NCI-H748 treated with DMSO at 0.1 percent for 48 hours (cell line): ENCODE measurements around the gene MYO10.
"Not testable (repeated sequence)": the region's sequence is repeated elsewhere in the genome, so short reads cannot be mapped to it uniquely, and the experiment has no call there.

ENCODE experiments used
- DNase-seq: peaks from one replicate; lab custom pipeline; 2025; lab: John Stamatoyannopoulos, UW

The MYO10 gene

DNA sequence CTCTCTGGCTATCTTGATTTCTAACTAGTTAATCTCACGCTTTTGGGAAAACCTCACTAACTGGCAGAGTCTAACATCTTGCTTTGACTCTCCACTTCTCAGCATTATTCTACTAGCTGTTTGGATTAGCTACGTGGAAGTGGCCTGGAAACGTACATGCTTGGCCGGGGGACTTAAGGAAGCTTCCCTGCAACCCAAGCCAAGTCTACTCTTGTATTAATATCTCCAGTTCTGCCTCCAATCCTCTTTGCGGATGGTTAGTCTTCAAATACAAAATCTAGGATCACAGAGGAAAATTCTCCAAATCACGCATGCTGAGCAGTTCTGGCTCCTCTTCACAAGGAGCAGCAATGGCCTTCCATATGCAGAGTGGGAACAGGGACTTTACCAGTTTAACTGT, 267.5 kb downstream of the MYO10 start:
- no peak for DNase-seq

DNA sequence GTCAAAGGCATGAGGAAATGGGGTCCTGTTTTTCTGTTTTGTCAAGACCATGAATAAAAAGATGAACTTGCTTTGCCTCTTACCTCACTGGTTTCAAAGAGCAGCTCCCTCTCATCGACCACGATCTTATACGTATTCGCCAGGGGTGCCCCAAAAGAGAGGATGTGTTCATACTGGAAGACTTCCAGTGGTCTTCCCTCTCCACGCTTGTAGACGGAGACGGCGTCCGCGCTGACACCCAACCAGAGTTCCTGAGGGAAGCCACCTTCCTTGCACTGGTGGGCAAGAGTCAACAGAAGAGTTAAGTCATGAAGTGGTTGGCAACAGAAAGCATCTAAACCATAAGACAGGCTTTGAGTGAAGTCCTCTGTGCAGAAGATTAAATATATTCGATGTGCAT, 267.9 kb downstream of the MYO10 start:
- DNase-seq, result no peak

DNA sequence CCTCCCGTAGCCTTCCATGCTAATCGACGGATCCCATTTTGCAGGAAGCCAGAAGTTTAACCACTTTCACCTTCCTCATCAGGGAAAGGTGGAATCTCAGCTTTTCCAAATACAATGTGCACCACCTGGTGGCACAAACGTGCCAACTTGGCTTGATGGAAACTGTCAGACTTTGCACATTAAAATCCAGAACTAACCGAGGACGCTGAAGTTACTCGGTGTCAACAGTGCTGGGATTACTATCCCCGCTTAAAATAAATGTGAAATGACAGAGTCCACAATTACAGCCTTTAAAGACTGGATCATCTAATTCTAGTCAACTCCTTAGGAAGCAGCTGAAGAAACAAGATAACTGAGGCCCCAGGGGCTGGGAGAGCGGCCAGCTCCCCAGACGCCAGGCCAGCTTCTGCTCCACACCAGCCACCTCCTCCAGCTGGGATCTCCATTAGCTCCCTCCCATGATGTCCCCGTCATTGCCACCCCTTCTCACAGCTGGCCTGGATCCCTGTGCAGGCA, 269.1 kb downstream of the MYO10 start:
- DNase-seq, result peak; percentile 47

DNA sequence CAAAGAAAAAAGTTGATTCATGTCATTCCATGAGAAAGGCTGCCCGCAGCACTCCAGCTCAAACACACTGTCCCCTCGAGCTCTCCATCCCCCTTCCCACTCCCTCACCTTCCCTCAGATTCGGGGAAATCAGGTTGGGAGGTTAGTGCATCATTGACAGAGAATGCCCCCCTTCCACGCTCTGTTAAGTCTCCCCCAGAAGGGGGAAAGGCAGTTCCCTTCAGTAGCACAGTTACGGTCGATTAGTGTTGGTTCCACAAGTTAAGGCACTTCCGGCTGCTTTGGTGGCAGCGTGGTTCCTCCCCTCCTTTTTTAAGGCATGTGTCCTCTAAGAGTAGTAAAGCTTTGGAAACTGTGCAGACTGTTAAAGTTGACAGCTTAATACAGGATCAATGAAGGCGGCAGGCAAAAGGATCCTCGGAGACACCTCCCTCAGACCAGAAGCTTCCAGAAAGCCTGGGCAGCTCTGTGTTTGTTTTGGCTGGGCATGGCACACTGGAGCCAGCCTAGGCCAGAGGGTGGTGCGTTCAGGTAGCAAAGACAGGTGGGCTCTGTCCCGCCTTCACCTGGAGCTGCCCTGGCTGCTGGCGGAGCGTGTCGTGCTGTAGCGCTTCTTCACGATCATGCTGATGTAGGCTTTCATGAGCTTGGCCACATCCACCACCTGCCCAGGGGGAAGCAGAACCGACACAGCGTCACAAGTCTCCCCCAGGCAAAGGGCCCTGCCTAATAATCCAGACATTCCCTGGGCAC, 269.8 kb downstream of the MYO10 start:
- no peak for DNase-seq

DNA sequence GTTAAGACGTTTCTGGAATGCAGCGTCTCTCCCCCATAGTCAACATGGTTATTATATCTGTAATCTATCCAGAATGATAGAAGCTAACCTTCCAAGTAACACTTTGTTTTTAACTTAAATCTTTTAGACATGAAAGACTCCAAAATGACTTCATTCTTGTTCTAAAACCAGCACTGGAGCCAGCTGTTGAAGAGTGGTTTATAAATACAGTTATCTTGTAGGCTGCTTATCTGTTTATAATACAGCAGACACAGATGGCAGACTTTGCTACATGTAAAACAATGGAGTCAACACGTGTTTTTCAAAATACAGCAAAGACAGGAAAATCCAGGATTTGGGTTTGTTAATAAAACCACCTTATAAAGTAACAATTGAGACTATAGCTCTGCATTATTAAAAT, 270.5 kb downstream of the MYO10 start:
- no peak for DNase-seq

DNA sequence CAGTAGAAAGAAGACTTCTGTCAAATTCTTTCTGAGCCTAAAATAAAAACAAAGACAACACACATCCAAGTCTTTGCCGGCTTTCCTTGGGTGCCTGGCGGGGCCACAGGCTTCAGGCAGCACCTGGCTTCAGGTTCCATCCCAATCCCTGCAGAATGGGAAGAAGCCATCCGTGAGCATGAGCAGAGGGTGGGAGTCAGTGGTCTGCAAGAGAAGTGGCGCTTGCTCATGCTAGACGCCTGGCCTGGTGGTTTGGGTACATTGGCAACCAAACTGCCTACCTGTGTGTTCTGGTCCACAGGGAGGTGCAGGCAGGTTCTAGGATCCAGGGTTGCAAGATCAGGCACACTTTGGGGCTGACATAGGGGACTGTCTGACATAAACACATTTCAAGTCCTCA, 271.7 kb downstream of the MYO10 start:
- no peak for DNase-seq

DNA sequence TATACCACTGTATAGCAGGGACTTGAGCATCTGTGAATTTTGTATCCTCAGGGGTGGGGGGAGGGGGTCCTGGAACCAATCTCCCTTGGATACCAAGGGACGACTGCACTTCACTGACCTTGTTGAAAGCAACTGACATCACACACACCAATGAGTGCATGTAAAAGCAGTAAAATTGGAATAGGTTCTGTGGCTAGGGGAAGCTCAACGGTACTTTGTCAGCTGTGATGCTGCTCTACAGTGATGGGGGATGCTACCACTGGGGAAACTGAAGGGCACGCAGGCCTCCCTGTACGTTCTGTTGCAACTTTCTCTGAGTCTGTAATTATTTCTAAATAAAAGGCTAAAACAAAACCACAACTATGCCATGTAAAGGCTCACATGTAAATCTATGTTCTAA, 272.2 kb downstream of the MYO10 start:
- DNase-seq, result no peak

DNA sequence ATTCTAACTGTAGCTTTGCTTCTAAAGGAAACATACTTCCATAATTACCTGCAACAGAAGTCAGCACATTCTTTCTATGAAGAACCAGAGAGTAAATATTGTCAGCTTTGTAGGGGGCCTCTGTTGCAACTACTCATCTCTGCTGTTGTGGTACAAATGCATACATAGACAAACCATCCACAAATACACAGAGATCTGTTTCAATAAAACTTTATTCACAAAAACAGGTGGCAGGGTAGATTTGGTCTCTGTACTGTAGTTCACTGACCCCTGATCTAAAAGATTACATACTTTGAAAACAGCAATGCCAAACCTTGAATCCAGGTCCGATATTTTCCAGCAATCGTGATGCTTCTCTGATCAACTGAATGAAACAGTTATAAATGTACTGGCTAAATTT, 274.4 kb downstream of the MYO10 start:
- no peak for DNase-seq

DNA sequence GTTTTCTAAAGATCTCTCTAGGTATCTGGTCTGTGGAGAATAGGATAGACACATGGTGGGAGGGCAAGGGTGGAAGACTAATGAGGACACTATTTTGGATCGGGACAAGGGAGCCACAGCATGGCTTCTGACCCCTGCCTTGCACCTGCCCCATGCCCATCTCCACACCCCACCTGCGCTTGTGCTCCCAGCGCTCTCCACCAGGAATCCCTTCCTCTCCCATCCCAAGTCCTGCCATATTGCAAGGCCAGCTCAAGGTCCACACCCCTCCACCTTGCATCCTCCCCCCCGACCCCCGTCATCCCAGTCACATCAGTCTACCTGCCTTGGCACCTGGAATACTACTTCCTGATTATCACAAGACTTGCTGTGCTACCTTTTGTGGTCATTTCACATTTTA, 275.1 kb downstream of the MYO10 start:
- DNase-seq, result no peak

DNA sequence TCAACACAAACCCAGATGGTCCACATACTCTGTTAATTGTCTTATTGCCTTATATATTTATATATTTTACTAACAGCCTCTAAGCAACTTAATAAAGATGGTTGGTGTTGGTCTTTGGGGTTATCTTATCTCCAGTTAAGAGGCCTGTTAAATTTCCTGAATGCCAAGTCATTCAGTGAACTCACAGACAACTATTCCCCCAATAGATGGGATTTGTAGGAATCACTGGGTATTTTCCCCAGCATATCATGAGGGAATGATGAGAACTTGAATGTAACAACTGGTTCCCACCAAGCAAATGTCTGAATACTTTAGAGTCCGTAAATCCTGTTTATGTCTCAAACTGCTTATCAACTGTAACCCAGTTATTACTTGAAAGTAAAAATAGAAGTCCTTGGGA, 276.6 kb downstream of the MYO10 start:
- no peak for DNase-seq

DNA sequence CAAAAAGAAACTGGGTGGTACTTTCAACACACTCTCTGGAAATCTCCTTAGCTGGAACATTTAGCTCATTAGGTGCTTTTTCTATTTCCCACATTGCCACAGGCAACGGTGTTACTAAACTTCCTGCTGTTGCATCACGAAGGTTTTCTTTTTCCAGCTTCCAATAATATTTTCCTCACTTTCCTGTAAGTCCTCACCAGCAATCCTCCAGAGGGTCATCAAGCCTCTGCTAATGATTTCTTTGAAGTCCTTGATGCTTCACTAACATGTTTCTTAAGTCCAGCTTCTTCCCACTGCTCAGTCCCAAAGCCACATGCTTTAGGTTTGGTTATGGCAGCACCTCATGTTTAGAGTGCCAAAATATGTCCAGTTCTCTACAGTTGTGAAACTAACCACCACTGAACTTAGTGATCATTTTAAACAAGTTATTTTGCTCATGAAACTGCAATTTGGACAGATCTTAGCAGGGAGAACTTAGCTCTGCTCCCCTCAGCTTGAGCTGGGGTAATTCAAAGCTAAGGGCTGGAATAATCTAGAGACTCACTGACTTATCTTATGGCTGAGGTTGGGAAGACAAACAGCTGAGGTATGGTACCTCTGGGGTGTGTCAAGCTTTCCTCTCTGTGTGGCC, 279.4 kb downstream of the MYO10 start:
- no peak for DNase-seq

DNA sequence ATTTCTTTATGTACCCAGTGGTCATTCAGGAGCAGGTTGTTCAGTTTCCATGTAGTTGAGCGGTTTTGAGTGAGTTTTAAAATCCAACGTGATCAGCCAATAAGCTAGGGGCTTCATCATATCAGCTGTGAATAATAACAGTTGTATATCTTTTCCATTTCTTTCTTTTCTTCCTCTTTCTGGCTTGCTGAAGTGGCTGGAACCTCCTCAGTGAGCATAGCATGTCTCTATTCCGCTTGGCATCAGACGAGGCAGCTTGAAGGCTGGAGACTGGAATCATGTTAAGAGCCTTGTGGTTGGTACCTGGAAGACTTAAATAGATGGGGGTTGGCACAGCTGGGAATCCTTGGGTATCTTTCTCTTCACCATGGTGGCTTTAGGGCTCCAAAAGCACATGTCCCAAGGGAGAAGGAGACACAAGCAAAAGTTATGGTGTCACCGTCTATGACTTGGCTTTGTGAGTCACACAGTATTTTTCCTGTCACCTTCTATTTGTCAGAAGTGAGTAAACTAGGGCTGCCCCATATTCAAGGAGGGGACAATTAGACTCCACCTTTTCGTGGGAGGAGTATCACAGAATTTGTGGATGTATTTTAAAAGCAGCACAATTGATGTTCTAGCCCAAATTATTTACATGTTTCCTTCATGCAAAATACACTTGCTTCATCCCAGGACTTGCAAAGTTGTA, 281.3 kb downstream of the MYO10 start:
- no peak for DNase-seq

DNA sequence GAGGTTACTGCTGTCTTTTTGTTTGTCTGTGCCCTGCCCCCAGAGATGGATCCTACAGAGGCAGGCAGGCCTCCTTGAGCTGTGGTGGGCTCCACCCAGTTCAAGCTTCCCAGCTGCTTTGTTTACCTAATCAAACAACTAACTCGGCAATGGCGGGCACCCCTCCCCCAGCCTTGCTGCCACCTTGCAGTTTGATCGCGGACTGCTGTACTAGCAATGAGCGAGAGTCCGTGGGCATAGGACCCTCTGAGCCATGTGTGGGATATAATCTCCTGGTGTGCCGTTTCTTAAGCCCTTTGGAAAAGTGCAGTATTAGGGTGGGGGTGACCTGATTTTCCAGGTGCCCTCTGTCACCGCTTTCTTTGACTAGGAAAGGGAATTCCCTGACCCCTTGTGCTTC, 287.3 kb downstream of the MYO10 start:
- DNase-seq, result not testable (repeated sequence)

DNA sequence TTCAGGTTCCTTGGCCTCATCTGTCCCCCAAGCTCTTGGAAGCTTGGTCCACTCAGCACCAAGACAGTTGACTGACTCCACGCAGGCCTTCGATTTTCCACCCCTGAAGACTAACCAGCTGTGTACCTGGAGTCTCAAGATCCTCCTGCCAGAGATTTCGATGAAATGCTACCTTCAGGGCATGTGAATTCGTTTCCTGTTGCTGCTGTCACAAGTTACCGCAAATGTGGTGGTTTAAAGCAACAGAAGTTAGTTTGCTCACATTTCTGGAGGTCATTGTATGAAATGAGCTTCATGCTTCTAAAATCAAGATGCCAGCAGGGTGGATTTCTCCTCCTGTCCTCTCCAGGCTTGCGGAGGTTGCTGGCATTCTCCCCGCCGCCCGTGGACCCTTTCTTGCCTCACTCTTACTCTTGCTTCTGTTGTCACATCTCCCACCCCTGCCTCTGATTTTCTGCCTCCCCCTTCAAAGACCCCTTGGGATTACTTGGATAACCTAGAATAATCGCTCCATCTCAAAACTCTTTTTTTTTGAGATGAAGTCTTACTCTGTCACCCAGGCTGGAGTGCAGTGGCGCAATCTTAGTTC, 291.7 kb downstream of the MYO10 start:
- DNase-seq, result no peak

DNA sequence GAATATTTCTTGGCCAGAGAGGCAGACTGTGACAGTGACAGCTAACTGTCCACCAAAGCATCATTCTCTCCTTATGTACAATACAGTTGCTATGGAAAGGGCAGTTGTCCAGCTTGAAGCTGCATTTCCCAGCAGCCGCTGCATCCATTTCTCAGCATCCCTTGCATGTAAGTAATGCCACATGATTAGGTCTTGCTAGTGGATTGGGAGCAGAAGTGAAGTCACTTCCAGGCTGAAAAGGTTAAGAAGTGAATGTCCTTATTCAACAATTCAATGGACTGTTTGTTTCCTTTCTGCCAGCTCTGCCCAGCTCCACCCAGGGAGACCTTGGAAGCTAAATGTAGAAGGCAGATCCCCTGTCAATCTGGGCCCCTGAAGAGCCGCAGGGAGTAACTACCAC, 293.2 kb downstream of the MYO10 start:
- DNase-seq, result no peak

DNA sequence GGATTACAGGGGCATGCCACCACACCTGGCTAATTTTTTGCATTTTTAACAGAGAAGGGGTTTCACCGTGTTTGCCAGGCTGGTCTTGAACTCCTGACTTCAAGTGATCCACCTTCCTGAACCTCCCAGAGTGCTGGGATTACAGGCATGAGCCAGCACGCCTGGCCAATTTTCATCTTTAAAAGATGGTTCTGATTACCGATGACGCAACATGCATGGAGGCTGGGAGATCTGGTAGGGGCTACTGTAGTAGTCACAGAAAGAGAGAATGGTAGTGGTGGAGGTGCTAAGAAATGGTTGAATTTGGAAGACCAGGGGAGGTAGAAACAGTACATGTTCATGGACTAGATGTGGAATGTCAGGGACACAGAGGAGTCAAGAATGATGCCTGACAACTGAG, 296.9 kb downstream of the MYO10 start:
- DNase-seq, result no peak

DNA sequence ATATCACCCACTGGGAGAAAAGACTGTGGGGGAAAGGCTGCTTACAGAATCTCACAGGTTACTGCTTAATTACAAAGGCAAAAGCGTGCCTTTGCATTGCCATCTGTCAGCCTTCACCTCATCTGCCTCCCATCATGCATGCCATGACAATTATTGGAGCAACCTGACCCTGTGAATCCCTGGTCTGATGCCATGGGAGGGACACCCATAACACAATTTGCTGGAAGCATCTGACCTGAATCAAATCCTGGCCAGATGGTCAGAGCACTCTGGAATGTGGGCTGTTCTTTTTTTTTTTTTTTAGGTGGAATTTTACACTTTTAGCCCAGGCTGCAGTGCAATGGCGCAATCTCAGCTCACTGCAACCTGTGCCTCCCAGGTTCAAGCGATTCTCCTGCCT, 307.7 kb downstream of the MYO10 start:
- DNase-seq, result no peak

DNA sequence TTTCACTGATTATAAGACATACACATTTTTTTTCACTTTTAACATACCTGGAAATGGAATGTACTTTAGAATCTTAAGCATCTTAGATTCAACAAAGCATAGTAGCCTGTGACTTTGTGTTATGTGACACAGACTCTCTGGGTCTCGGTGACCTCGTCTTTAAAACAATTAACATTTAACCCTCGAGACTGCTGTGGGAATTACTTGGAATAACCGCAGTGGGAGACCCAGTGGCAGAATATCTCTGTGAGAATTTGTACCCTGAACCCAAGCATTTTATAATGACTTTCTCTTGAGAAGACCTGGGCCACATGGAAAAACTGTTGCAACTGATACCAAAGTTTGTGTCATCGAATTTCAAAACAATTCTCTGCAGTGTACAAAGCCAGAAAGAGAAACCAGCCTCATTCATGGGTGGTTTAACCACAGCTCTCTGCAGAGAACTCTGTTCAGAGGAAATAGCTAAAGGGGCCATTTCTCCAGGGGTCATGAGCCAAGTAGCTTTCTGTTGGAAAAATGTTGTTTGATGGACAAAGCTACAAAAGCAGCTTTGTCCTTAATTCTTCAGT, 309.3 kb downstream of the MYO10 start:
- DNase-seq, result no peak

DNA sequence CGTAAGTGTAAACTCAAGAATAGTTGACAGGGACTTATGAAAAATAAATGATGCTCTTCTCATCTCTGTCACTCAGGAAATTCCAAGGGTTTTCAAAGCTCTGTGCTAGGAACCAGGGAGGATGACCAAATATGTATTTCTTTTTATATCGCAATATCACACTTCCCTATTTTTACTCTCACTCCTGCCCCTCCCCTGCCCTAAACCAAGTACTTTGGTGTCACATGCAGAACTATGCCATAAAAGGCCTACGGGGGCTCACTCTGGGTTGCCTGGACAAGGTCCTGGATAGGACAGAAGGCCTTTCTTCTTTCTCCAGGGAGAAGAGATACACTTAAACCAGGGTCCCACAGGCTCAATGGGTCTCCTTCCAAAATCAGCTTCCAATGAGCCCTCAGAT, 311.0 kb downstream of the MYO10 start:
- DNase-seq, result no peak

DNA sequence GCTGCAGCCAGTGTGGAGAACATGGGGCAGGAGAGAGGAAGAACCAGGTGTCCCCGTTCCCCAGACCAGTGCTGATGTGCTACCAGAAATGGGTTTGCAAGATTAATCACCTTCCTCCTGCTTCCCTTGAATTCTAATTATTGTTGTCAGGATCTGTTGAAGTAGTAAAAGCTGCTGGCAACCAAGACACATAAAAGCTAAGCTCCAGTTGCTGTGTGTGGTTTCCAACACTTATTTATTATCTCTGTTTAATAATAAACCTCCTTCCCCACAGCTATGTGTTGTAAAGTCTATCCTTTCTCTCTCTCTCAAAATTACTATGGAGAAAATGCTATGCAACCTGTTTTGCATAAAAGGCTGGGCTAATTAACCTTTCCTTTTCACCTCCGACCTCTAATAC, 317.0 kb downstream of the MYO10 start:
- no peak for DNase-seq

DNA sequence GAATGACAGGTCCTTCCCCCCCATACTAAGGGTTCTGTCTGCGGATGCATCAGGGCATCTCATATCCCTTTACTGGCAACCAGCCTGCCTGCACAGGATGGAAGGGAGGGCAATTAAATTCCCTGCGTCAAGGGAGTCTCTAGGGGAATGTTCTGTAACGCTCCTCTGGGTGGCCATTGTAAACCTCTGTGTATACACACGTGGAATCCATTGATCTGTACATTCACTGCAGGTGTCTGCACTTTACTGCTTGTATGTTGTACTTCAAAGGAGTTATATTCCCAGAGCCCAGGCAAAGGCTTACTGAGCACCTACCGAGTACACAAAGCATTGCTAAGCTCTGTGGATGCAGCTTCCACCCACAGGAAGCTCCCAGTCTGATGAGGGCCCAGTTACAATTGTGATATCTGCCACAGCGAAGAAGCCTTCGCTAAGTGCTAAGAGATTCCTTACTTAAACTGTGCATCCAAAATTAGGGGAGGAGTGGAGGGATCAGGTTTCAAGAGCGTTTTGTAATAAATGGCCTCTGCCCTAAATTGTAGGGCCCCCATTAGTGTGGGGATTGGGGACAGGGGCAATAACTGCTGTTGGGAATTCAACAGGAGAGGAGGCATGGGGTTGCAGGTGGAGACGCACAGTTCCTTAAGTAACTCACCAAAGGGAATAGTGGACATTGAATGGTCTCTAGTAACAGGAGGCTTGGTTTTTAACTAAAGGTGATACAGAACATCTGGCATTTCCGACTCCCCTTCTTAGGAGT, 317.8 kb downstream of the MYO10 start:
- DNase-seq, result peak; percentile 76
